HUDEP-2 (cell line): ENCODE data around the gene PDPN.
A peak's percentile ranks its signal among the peaks of the same experiment; 100 is the strongest.
"Not testable (repeated sequence)": the region's sequence is repeated elsewhere in the genome, so short reads cannot be mapped to it uniquely, and the experiment has no call there.

ENCODE experiments used
- DNase-seq, 76 experiments: peaks; one replicate each; lab custom pipeline; 2025; ENCODE audit not compliant: unreplicated experiment in 76 of 76; lab: John Stamatoyannopoulos, UW

Gene PDPN

GRCh38 chr1:13583595-13583965, at the start of gene PDPN:
Gene PDPN (plus strand): TSS chr1:13583832. CDS start chr1:13584034, 202 bp downstream.
- no peak for DNase-seq

GRCh38 chr1:13535227-13535626, 48.4 kb upstream of the PDPN start:
- DNase-seq = no peak

- no peak for DNase-seq
These were observed 47.1 kb upstream of the PDPN start for GRCh38 chr1:13536571-13536970.

- DNase-seq = no peak
These were observed 44.8 kb upstream of the PDPN start for GRCh38 chr1:13538832-13539231.

- DNase-seq = no peak
These were observed 43.9 kb upstream of the PDPN start for GRCh38 chr1:13539683-13540082.

GRCh38 chr1:13540866-13541265, 42.8 kb upstream of the PDPN start:
- DNase-seq = no peak

- no peak for DNase-seq
These were observed 42.0 kb upstream of the PDPN start for GRCh38 chr1:13541435-13542215.

- DNase-seq = peak in 7 of 76 experiments; percentile 1 to 13 (median 9)
These were observed 40.0 kb upstream of the PDPN start for GRCh38 chr1:13543451-13544220.

- no peak for DNase-seq
These were observed 39.4 kb upstream of the PDPN start for GRCh38 chr1:13544221-13544556.

GRCh38 chr1:13546791-13547190, 36.8 kb upstream of the PDPN start:
- DNase-seq = no peak

GRCh38 chr1:13548281-13548680, 35.4 kb upstream of the PDPN start:
- no peak for DNase-seq

- no peak for DNase-seq
These were observed 34.6 kb upstream of the PDPN start for GRCh38 chr1:13549021-13549420.

GRCh38 chr1:13549521-13549920, 34.1 kb upstream of the PDPN start:
- DNase-seq = no peak

GRCh38 chr1:13550663-13551062, 33.0 kb upstream of the PDPN start:
- DNase-seq = no peak

GRCh38 chr1:13554798-13555197, 28.8 kb upstream of the PDPN start:
- DNase-seq = no peak

GRCh38 chr1:13556224-13556764, 27.3 kb upstream of the PDPN start:
- no peak for DNase-seq

GRCh38 chr1:13560541-13560940, 23.1 kb upstream of the PDPN start:
- no peak for DNase-seq

- not testable (repeated sequence) for DNase-seq
These were observed 20.7 kb upstream of the PDPN start for GRCh38 chr1:13562981-13563380.

GRCh38 chr1:13564073-13564472, 19.6 kb upstream of the PDPN start:
- no peak for DNase-seq

- DNase-seq = not testable (repeated sequence)
These were observed 13.2 kb upstream of the PDPN start for GRCh38 chr1:13570435-13570834.

- peak in 2 of 76 experiments; percentile 1 to 4 for DNase-seq
These were observed 12.7 kb upstream of the PDPN start for GRCh38 chr1:13570924-13571323.

- DNase-seq = no peak
These were observed 10.0 kb upstream of the PDPN start for GRCh38 chr1:13573586-13573985.
